IMR-90 (cell line): ENCODE measurements around the gene SERP2.

Source experiments
- CHD1 ChIP-seq: IDR thresholded peaks from 2 replicates; pipeline ENCODE4 v1.6.1; 2012; ENCODE audit warnings: low read depth, low read length, improper control_type of control experiment
- POLR2A ChIP-seq: IDR thresholded peaks from 2 replicates; pipeline ENCODE4 v1.6.1; 2012; ENCODE audit warnings: mild to moderate bottlenecking, low read depth, low read length
- TF ChIP-seq, protein P1 (sequence below): conservative IDR thresholded peaks from 2 replicates; pipeline ENCODE4 v1.5.1; 2012; ENCODE audit warnings: mild to moderate bottlenecking, low read depth, low read length, improper control_type of control experiment

- TF ChIP-seq, protein P1, sequence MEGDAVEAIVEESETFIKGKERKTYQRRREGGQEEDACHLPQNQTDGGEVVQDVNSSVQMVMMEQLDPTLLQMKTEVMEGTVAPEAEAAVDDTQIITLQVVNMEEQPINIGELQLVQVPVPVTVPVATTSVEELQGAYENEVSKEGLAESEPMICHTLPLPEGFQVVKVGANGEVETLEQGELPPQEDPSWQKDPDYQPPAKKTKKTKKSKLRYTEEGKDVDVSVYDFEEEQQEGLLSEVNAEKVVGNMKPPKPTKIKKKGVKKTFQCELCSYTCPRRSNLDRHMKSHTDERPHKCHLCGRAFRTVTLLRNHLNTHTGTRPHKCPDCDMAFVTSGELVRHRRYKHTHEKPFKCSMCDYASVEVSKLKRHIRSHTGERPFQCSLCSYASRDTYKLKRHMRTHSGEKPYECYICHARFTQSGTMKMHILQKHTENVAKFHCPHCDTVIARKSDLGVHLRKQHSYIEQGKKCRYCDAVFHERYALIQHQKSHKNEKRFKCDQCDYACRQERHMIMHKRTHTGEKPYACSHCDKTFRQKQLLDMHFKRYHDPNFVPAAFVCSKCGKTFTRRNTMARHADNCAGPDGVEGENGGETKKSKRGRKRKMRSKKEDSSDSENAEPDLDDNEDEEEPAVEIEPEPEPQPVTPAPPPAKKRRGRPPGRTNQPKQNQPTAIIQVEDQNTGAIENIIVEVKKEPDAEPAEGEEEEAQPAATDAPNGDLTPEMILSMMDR: no peak
- TF ChIP-seq CHD1 (no peak), POLR2A (no peak)
Measured at GRCh38 chr13:44355621-44356020, 18.0 kb upstream of the SERP2 start.
